ENCODE measurements around the gene SLC6A18.

DNA sequence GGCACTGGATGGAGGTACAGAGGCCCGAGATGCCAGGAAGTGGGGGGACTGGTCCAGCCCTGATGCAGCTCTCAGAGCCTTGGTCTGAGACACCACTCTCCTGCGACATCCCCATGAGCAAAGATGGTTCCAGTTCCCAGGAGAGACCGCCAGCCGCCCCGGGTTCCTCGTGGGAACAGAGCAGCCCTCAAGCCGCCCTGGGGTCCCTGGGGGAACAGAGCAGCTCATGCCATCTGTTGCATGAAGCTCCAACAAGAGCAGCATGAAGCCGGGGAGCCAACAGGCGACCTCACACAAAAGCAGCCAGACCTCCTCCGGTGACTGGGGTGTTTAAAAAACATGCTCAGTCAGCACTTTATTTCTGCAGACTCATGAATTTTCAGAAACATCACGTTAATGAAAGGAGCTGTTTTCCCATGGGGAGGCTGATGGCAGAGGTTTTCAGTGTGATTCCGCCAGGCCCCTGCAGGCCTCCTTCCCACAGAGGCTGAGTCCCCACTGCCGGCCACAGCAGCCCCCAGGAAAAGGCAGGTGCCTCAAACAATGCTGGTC is 6.2 kb downstream of the SLC6A18 start:
- TF ChIP-seq, protein P1, sequence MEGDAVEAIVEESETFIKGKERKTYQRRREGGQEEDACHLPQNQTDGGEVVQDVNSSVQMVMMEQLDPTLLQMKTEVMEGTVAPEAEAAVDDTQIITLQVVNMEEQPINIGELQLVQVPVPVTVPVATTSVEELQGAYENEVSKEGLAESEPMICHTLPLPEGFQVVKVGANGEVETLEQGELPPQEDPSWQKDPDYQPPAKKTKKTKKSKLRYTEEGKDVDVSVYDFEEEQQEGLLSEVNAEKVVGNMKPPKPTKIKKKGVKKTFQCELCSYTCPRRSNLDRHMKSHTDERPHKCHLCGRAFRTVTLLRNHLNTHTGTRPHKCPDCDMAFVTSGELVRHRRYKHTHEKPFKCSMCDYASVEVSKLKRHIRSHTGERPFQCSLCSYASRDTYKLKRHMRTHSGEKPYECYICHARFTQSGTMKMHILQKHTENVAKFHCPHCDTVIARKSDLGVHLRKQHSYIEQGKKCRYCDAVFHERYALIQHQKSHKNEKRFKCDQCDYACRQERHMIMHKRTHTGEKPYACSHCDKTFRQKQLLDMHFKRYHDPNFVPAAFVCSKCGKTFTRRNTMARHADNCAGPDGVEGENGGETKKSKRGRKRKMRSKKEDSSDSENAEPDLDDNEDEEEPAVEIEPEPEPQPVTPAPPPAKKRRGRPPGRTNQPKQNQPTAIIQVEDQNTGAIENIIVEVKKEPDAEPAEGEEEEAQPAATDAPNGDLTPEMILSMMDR (IDR thresholded peaks at IDR 0.05; ENCODE audit: insufficient read depth, low read depth, low read length) = no peak
- no peak for TF ChIP-seq EZH2 (IDR thresholded peaks at IDR 0.05; ENCODE audit: insufficient read depth, low read length)
